ENCODE measurements around the gene MYO1B.

MYO1B gene

DNA sequence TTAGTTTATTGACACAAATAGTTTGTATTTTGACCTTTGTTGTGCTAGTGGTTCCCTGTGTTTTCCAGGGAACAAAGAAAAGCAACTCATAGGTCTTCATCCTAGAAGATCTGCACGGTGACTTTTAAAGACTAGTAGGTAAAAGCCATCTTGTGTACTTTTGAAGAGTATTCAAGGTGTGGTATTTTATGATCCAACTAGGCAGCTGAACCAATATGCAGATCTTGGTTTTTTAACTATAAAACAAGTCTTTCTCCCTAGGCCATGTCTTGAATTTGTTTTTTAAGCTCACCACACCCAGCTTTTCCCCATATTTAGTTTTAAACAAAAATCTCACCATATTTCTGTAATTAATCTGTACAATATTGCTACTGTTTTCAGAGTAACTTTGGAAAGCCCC lies 30.0 kb upstream of the MYO1B start:
- TF ChIP-seq EZH2phosphoT487 (IDR thresholded peaks at IDR 0.05; ENCODE audit: borderline replicate concordance) (no peak), CTCF (conservative IDR thresholded peaks at IDR 0.05; ENCODE audit: low read length) (no peak)
- peaks cover 10% of the 10 kb centered on the region for H3K4me1 ChIP-seq (ENCODE audit: insufficient read depth, low read length, poor library complexity, severe bottlenecking)
- H3K27me3 ChIP-seq (ENCODE audit: insufficient read depth, low read length, poor library complexity, severe bottlenecking), result no peaks in the 10 kb centered on the region
- H3K4me2 ChIP-seq (ENCODE audit: low read depth, low read length, poor library complexity, severe bottlenecking), result no peak overlapping the region
- H3K36me3 ChIP-seq (ENCODE audit: insufficient read depth, low read length), result no peaks in the 10 kb centered on the region
- H3K9ac ChIP-seq (ENCODE audit: low read depth, low read length, poor library complexity, severe bottlenecking), result no peak overlapping the region
- H3K4me3 ChIP-seq (ENCODE audit: low read length, poor library complexity, severe bottlenecking), result no peak overlapping the region
- H3K79me2 ChIP-seq (ENCODE audit: insufficient read depth, low read length), result no peaks in the 10 kb centered on the region
- no peaks in the 10 kb centered on the region for H3F3A ChIP-seq (ENCODE audit: low read depth)
- H3K9me3 ChIP-seq (ENCODE audit: insufficient read depth, low read depth, low read length), result peaks cover 11% of the 10 kb centered on the region; the same call in 1 of the 2 replicates
- no peaks in the 10 kb centered on the region for H3K9me2 ChIP-seq (replicated peaks; ENCODE audit: low read depth, low read length)
- H4K20me1 ChIP-seq (ENCODE audit: insufficient read depth, low read length, poor library complexity, severe bottlenecking), result no peaks in the 10 kb centered on the region
- no peak overlapping the region for H2AFZ ChIP-seq (ENCODE audit: low read length)

DNA sequence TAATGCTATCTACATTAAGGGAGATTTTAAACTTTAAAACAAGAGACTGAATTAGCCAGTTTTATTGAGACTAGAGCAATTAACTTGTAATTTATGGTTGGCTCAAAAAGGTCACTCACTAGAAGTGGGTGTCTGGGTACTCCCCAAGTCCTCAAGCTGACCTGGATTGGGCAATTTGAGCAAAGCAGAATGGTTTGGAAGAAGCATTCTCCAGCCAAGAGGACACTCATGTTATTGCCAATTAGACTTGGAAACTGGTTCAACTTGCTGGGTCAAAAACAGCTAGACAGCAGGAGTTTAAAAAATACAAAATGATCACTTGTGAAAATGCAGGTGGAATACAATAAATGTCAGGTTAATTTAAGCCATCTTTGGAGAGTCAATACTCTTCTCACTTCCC lies 29.5 kb upstream of the MYO1B start:
- Histone ChIP-seq H3K9ac (ENCODE audit: low read depth, low read length, poor library complexity, severe bottlenecking) (no peak overlapping the region), H4K20me1 (ENCODE audit: insufficient read depth, low read length, poor library complexity, severe bottlenecking) (no peaks in the 10 kb centered on the region), H3F3A (ENCODE audit: low read depth) (no peaks in the 10 kb centered on the region), H3K4me2 (ENCODE audit: low read depth, low read length, poor library complexity, severe bottlenecking) (no peak overlapping the region), H3K9me2 (replicated peaks; ENCODE audit: low read depth, low read length) (no peaks in the 10 kb centered on the region), H3K4me3 (ENCODE audit: low read length, poor library complexity, severe bottlenecking) (no peak overlapping the region), H3K79me2 (ENCODE audit: insufficient read depth, low read length) (no peaks in the 10 kb centered on the region), H3K9me3 (ENCODE audit: insufficient read depth, low read depth, low read length) (peaks cover 11% of the 10 kb centered on the region; the same call in 1 of the 2 replicates), H3K4me1 (ENCODE audit: insufficient read depth, low read length, poor library complexity, severe bottlenecking) (peaks cover 10% of the 10 kb centered on the region), H2AFZ (ENCODE audit: low read length) (no peak overlapping the region), H3K36me3 (ENCODE audit: insufficient read depth, low read length) (no peaks in the 10 kb centered on the region), H3K27me3 (ENCODE audit: insufficient read depth, low read length, poor library complexity, severe bottlenecking) (no peaks in the 10 kb centered on the region)
- TF ChIP-seq EZH2phosphoT487 (IDR thresholded peaks at IDR 0.05; ENCODE audit: borderline replicate concordance) (no peak), CTCF (conservative IDR thresholded peaks at IDR 0.05; ENCODE audit: low read length) (no peak)

DNA sequence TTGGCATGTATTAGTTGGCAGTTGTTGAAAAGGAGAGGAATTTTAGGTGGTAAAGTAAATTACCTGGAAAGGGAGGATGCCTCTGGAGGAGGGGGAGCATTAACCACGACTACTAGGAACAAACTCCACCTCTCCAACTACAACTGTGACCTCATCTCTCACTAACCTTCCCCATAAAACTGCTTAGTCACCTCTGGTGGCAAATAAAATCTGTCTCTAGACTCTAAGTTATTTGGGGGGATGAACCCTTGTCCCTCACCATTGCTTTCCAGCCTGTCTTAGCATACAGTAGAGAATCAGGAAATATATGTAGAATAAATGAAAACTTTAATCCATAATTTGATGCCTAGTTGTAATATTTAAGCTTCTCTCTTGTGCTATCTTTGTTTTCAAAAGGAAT lies 27.6 kb upstream of the MYO1B start:
- Histone ChIP-seq H3K9me2 (replicated peaks; ENCODE audit: low read depth, low read length) (no peaks in the 10 kb centered on the region), H3K4me3 (ENCODE audit: low read length, poor library complexity, severe bottlenecking) (no peak overlapping the region), H3K79me2 (ENCODE audit: insufficient read depth, low read length) (no peaks in the 10 kb centered on the region), H3F3A (ENCODE audit: low read depth) (no peaks in the 10 kb centered on the region), H3K27me3 (ENCODE audit: insufficient read depth, low read length, poor library complexity, severe bottlenecking) (no peaks in the 10 kb centered on the region), H3K4me1 (ENCODE audit: insufficient read depth, low read length, poor library complexity, severe bottlenecking) (peaks cover 10% of the 10 kb centered on the region), H3K36me3 (ENCODE audit: insufficient read depth, low read length) (no peaks in the 10 kb centered on the region), H3K9ac (ENCODE audit: low read depth, low read length, poor library complexity, severe bottlenecking) (no peak overlapping the region), H3K4me2 (ENCODE audit: low read depth, low read length, poor library complexity, severe bottlenecking) (no peak overlapping the region), H3K9me3 (ENCODE audit: insufficient read depth, low read depth, low read length) (0 out of 2 replicates have a peak, but pooled peaks cover under 1% of the 10 kb centered on the region), H4K20me1 (ENCODE audit: insufficient read depth, low read length, poor library complexity, severe bottlenecking) (no peaks in the 10 kb centered on the region), H2AFZ (ENCODE audit: low read length) (no peak overlapping the region)
- no peak for TF ChIP-seq CTCF (conservative IDR thresholded peaks at IDR 0.05; ENCODE audit: low read length)
- TF ChIP-seq EZH2phosphoT487 (IDR thresholded peaks at IDR 0.05; ENCODE audit: borderline replicate concordance), result no peak

Measured in Loucy (cell line).